Esophagus squamous epithelium (tissue), 4 donors: ENCODE measurements around the gene DOCK1.

ENCODE experiments used
- CTCF ChIP-seq, 6 experiments: fragments of 450-650 bp in 4 of 6; fragments of 200-600 bp in 2 of 6; sonication (generic) in 2 of 6; IDR thresholded peaks; one replicate each; pipeline ENCODE4 v1.5.1; 2016 to 2019; ENCODE audit warnings: antibody characterized with exemption in 6 of 6, mild to moderate bottlenecking in 4 of 6, moderate library complexity in 4 of 6
- POLR2A ChIP-seq, 4 donors: fragments of 450-650 bp; IDR thresholded peaks; one replicate each; pipeline ENCODE4 v1.6.1; 2017; ENCODE audit warnings: antibody characterized with exemption in 4 of 4, mild to moderate bottlenecking in 4 of 4, moderate library complexity in 3 of 4

DNA sequence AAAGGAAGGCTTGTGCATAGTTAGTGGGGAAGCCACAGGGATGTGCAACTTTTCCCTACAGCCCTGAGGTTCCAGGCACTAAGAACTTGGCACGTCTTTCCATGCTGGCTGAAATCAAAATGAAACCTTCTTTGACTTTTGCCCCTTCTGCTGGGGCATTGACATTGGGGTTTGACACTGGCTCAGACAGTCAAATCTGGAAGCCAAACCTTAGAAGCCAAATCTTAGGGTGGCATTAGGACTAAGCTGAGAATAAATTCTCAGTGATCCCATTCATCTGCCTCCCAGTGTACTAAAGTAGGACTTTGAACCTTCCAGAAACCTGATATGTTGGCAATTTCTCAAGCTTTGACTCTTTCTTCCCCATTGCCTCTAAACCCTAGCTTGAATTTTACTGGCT lies 322.4 kb downstream of the DOCK1 start:
- TF ChIP-seq CTCF (IDR thresholded peaks at IDR 0.05): no peak
- no peak for TF ChIP-seq POLR2A (IDR thresholded peaks at IDR 0.05)
